Testis (tissue), 2 donors: ENCODE measurements around the gene AHR.

ENCODE experiments used
- POLR2A ChIP-seq: fragments of 450-650 bp; IDR thresholded peaks from one replicate; pipeline ENCODE4 v1.6.1; 2017; ENCODE audit warnings: antibody characterized with exemption, mild to moderate bottlenecking, moderate library complexity
- TF ChIP-seq, protein P1 (sequence below), 3 experiments: fragments of 450-650 bp in 2 of 3; fragments of 200-600 bp in 1 of 3; sonication (generic) in 1 of 3; IDR thresholded peaks; one replicate each; pipeline ENCODE4 v1.5.1; 2016 to 2019; ENCODE audit warnings: antibody characterized with exemption in 3 of 3, mild to moderate bottlenecking in 2 of 3, moderate library complexity in 1 of 3

DNA sequence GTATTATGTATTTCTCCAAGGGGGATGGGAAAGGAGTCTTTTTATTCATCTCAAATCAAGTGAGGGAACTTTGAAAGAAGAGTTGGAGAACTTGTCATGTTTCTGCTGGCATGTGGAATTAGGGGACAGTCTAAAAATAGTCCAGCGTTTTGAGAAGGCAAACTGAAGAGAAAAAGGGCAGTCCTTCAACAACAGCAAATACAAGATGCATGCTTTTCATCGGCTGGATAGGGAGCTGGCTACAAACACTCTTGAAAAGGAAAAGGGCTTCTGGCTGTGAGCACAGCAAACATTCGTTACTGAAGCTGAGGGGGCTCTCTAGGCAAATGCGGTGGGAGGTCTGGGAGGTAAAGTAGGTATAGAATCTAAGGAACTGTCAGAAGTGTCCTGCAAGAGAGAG, 91.9 kb downstream of the AHR start:
- TF ChIP-seq, protein P1, sequence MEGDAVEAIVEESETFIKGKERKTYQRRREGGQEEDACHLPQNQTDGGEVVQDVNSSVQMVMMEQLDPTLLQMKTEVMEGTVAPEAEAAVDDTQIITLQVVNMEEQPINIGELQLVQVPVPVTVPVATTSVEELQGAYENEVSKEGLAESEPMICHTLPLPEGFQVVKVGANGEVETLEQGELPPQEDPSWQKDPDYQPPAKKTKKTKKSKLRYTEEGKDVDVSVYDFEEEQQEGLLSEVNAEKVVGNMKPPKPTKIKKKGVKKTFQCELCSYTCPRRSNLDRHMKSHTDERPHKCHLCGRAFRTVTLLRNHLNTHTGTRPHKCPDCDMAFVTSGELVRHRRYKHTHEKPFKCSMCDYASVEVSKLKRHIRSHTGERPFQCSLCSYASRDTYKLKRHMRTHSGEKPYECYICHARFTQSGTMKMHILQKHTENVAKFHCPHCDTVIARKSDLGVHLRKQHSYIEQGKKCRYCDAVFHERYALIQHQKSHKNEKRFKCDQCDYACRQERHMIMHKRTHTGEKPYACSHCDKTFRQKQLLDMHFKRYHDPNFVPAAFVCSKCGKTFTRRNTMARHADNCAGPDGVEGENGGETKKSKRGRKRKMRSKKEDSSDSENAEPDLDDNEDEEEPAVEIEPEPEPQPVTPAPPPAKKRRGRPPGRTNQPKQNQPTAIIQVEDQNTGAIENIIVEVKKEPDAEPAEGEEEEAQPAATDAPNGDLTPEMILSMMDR (IDR thresholded peaks at IDR 0.05) = no peak
- no peak for TF ChIP-seq POLR2A
